Stomach (tissue), 4 donors: ENCODE data around the gene PACS2.
"Not testable (repeated sequence)": the region's sequence is repeated elsewhere in the genome, so short reads cannot be mapped to it uniquely, and the experiment has no call there.

Experiments
- CTCF ChIP-seq, 7 experiments: fragments of 450-650 bp in 4 of 7; fragments of 200-600 bp in 3 of 7; sonication (generic) in 3 of 7; IDR thresholded peaks; one replicate each; pipeline ENCODE4 v1.5.1; 2016 to 2019; ENCODE audit warnings: antibody characterized with exemption in 7 of 7, control low read depth in 2 of 7, mild to moderate bottlenecking in 1 of 7
- EP300 ChIP-seq: sonication (generic); formaldehyde crosslinking; IDR thresholded peaks from one replicate; pipeline ENCODE4 v1.6.1; 2017; ENCODE audit warnings: antibody characterized with exemption
- POLR2AphosphoS5 ChIP-seq, 3 donors: sonication (generic); formaldehyde crosslinking; IDR thresholded peaks; one replicate each; pipeline ENCODE4 v1.6.1; 2016; ENCODE audit warnings: antibody characterized with exemption in 3 of 3

GRCh38 chr14:105277448-105277847 lies 37.1 kb upstream of the PACS2 start:
- TF ChIP-seq CTCF (IDR thresholded peaks at IDR 0.05); POLR2AphosphoS5 (IDR thresholded peaks at IDR 0.05); EP300: not testable (repeated sequence)
